A549 treated with dexamethasone at 1 μM for 4 hours (cell line): Measurements from ENCODE around the gene FAM43A. TPM values are rescaled to one million over a fixed set of nuclear protein-coding genes. Genes with fewer than 3 reads are reported as not detected.

Source experiments
- total RNA-seq: library from RNA; stranded (reverse); fragments of 200-300 nt; extraction: Qiagen RNA extraction; gene quantifications from 5 replicates; pipeline ENCODE4 v1.2.3, GENCODE V29; 2022

Gene FAM43A, protein sequence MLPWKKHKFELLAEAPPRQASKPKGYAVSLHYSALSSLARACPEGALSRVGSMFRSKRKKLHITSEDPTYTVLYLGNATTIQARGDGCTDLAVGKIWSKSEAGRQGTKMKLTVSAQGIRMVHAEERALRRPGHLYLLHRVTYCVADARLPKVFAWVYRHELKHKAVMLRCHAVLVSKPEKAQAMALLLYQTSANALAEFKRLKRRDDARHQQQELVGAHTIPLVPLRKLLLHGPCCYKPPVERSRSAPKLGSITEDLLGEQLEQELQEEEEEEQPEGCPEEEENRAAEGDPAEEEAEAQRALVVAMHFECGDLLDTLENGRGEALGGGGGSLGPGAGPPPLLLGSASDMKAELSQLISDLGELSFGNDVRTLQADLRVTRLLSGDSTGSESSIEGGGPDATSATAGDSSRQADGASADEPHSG
- 11.2 to 20.4 TPM (median 19.2 TPM) in 5 replicates for total RNA-seq

DNA sequence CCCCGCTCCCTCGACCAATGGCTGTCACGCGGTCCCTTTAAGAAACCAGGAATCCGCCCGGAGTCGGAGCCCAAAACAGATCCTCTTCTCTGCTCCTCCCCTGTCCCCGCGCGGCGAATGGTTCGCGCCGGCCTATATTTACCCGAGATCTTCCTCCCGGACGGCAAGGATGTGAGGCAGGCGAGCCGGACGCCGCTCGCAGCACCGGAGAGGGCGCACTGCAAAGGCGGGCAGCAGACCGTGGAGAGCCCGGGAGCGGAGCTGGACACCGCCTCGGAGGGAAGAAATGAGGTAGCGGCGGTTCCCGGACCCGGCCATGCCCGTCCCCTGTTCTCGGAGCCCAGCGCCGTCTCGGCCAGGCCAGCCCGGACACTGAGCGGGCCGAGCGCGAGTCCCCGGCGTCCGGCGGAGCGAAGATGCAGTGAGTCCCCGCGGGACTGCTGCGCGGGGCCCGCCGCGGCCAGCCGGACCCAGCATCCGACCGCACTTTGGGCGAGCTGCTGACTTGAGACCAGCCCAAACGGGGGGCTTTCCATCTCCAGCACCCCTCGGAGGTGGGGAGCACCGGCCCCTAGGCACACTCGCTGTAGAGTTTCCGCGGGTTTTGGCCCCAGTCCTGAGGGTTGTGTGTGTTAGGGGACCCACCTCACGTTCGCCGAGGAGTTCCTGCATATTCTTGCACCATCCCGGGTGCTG, at the start of gene FAM43A:
Gene FAM43A (plus strand): TSS at position 166 of the 696 bp plus-strand sequence. CDS start 944 bp downstream, outside the sequence.

DNA sequence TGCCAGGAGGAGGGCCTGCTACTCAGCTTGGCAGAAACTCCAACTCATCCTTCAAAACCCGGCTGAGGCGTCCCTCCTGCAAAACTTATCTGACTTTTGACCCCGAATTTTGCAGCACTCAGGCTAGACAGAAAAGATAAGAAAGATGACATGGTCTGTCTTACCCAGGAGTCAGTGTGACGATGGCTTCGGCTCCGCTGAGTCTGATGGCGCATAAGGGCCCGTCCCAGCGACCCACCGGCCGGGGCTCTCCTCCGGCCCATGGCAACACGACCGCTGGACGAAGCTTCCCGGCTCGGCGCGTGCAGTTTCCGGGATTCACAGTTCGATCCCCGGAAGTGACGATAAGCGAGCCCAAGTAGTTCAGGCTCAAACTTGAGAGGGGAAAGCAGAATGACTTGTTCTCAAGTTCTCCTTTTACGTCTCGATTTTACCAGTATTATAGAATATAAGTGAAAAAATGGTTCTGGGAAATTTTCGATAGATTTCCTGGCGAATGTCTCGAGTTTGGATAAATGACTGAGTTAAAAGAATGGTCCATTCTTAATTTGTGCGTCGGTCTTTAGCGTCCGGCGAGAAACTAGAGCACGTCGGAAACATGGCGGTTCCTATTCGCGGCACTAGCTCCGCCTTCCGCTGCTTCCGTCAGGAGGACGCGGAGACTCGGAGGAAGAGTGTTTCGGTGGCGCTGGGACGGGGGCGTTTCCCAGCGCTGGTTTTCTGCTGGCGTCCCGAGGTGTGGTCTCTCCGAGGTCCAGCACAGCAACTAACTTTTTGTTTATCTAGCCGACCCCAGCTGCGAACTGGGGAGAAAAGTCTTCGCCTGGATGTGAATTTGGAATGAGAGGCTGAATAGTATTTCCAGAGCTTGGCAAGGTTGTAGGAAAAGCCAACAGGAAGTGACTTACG, 13.5 kb upstream of the FAM43A start, which contains the start of gene LSG1:
Gene LSG1 (minus strand): TSS at position 292 of the 909 bp plus-strand sequence. CDS start 29 bp downstream, at position 263.

Other genes starting within 250 kb of the FAM43A start
- 25.3 to 42.6 TPM (median 41.4 TPM) in 5 replicates for gene ATP13A3, start 198.9 kb upstream of the FAM43A start, total RNA-seq
- 8.1 to 11.7 TPM (median 10.2 TPM) in 5 replicates for gene TMEM44, start 52.5 kb upstream of the FAM43A start, total RNA-seq
- gene LSG1, start 13.7 kb upstream of the FAM43A start, total RNA-seq: 27.9 to 35.3 TPM (median 32.8 TPM) in 5 replicates